A549 (cell line): ENCODE measurements around the gene EGFL8.

Experiments used
- CEBPB ChIP-seq, 2 experiments: fragments of >200 bp in 1 of 2; sonication (Bioruptor Twin) in 1 of 2; formaldehyde crosslinking in 1 of 2; IDR thresholded peaks; 2 replicates each; pipeline ENCODE4 v1.6.1; 2012 to 2016
- CHD2 ChIP-seq: fragments of 150-350 bp; IDR thresholded peaks from 2 replicates; pipeline ENCODE4 v1.6.1; 2014; ENCODE audit warnings: low read length; ENCODE audit not compliant: partially characterized antibody
- CTCF ChIP-seq: fragments of >200 bp; sonication (Bioruptor Twin); formaldehyde crosslinking; IDR thresholded peaks from 3 replicates; pipeline ENCODE4 v1.5.1; 2016
- EP300 ChIP-seq, 2 experiments: fragments of >200 bp; sonication (Bioruptor Twin); formaldehyde crosslinking; IDR thresholded peaks; 2 replicates in 1 of 2; 3 replicates in 1 of 2; pipeline ENCODE4 v1.6.1; 2016 to 2017
- HEYL ChIP-seq: fragments of 250-450 bp; sonication (Bioruptor Pico); IDR thresholded peaks from 2 replicates; pipeline ENCODE4 v1.8.0; 2021; ENCODE audit warnings: mild to moderate bottlenecking, moderate library complexity
- KDM1A ChIP-seq: fragments of 200-600 bp; sonication (generic); IDR thresholded peaks from 2 replicates; pipeline ENCODE4 v1.6.1; 2016; ENCODE audit warnings: low read depth, mild to moderate bottlenecking
- MAFK ChIP-seq: fragments of 450-650 bp; IDR thresholded peaks from 2 replicates; pipeline ENCODE4 v1.6.1; 2014; ENCODE audit not compliant: partially characterized antibody
- MAX ChIP-seq: IDR thresholded peaks from 2 replicates; pipeline ENCODE4 v1.6.1; 2012
- NR3C1 ChIP-seq: fragments of >200 bp; sonication (Bioruptor Twin); formaldehyde crosslinking; IDR thresholded peaks from 3 replicates; pipeline ENCODE4 v1.6.1; 2017
- POLR2A ChIP-seq: IDR thresholded peaks from 2 replicates; pipeline ENCODE4 v1.6.1; 2012; ENCODE audit warnings: mild to moderate bottlenecking, low read length
- RAD21 ChIP-seq, 2 experiments: fragments of >200 bp in 1 of 2; sonication (Bioruptor Twin) in 1 of 2; formaldehyde crosslinking in 1 of 2; IDR thresholded peaks in 1 of 2; conservative IDR thresholded peaks in 1 of 2; 2 replicates in 1 of 2; 3 replicates in 1 of 2; pipeline ENCODE4 v1.6.1; 2012 to 2018; ENCODE audit warnings: inconsistent platforms in 1 of 2
- RCOR1 ChIP-seq: fragments of 150-350 bp; IDR thresholded peaks from 2 replicates; pipeline ENCODE4 v1.6.1; 2014; ENCODE audit warnings: antibody characterized with exemption, low read length, low read depth
- RFX5 ChIP-seq: fragments of 450-650 bp; IDR thresholded peaks from 2 replicates; pipeline ENCODE4 v1.7.1; 2014; ENCODE audit warnings: antibody characterized with exemption, mild to moderate bottlenecking, moderate library complexity
- TF ChIP-seq, protein P1 (sequence below): fragments of >200 bp; sonication (Bioruptor Twin); formaldehyde crosslinking; IDR thresholded peaks from 3 replicates; pipeline ENCODE4 v1.6.1; 2016

DNA sequence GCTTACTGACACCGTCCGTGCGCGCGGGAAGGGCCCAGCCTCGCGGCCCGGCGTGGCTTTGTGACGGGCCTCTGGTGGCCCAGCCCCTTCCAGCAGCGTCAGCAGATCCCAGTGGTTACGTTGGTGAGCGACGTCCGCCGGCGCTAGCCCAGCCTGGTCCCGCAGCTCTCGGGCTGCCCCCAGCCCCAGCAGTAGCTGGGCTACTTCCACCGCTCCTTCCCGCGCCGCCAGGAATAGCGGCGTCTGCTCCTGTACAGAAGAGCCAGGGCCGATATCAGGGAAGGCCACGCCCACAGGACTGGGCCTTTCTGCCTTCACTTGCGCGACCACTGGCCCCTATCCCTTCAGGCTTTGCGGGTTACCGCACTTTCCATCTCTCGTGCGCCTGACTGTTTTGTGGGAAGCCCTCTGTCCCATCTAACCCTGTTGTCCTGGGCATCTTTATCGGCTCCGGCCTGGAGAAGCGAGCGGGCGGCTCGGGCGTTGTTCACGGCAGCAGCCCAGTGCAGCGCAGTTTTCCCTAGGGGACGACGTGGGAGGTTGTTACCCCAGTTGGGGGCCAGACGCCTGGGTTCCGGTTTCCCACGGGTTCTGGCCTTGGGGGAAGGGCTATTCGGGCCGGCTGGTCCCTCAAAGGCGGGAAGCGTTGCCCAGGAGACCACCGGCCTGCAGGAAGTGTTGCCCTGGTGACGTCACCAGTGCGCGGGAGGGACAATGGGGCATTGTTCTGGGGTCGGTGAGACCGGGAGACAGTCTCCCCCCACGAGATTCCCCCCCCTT is 31.7 kb downstream of the EGFL8 start:
- TF ChIP-seq MAFK (peak; percentile 98), CTCF (no peak), MAX (peak; percentile 81), RAD21 (conservative IDR thresholded peaks at IDR 0.05 in 1 of 2, IDR thresholded peaks at IDR 0.05 in 1 of 2) (no peak), RFX5 (no peak; the same call in 1 of the 2 replicates), CHD2 (peak; percentile 39), POLR2A (peak; percentile 63), CEBPB (IDR thresholded peaks at IDR 0.05) (no peak), HEYL (no peak), EP300 (IDR thresholded peaks at IDR 0.05) (no peak), KDM1A (no peak), NR3C1 (no peak), RCOR1 (no peak)
- TF ChIP-seq, protein P1, sequence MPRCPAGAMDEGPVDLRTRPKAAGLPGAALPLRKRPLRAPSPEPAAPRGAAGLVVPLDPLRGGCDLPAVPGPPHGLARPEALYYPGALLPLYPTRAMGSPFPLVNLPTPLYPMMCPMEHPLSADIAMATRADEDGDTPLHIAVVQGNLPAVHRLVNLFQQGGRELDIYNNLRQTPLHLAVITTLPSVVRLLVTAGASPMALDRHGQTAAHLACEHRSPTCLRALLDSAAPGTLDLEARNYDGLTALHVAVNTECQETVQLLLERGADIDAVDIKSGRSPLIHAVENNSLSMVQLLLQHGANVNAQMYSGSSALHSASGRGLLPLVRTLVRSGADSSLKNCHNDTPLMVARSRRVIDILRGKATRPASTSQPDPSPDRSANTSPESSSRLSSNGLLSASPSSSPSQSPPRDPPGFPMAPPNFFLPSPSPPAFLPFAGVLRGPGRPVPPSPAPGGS, result no peak
